ENCODE measurements around the gene DDHD1.

The DDHD1 gene

DNA sequence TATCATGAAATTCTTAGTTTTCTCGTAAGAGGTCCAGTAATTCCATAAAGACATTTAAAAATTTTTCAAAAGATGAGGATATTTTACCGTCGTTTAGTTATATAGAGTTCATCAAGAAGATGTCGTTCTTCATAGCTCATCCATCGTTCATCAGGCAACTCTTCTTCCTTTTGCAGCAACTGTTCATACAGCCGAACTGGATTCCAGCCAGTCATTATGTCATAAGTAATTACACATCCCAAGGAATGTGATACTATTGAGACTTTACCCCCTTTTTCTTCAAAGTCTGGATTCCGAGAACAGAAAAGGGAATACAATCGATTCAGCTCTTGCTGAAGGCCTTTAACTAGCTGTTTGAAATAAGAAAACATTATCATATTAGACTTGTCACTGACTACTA, 90.3 kb downstream of the DDHD1 start:
- TF ChIP-seq, protein P1, sequence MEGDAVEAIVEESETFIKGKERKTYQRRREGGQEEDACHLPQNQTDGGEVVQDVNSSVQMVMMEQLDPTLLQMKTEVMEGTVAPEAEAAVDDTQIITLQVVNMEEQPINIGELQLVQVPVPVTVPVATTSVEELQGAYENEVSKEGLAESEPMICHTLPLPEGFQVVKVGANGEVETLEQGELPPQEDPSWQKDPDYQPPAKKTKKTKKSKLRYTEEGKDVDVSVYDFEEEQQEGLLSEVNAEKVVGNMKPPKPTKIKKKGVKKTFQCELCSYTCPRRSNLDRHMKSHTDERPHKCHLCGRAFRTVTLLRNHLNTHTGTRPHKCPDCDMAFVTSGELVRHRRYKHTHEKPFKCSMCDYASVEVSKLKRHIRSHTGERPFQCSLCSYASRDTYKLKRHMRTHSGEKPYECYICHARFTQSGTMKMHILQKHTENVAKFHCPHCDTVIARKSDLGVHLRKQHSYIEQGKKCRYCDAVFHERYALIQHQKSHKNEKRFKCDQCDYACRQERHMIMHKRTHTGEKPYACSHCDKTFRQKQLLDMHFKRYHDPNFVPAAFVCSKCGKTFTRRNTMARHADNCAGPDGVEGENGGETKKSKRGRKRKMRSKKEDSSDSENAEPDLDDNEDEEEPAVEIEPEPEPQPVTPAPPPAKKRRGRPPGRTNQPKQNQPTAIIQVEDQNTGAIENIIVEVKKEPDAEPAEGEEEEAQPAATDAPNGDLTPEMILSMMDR (IDR thresholded peaks at IDR 0.05; ENCODE audit: insufficient read depth, low read length, poor library complexity, severe bottlenecking) = no peak
- no peak for TF ChIP-seq EZH2phosphoT487 (conservative IDR thresholded peaks at IDR 0.05; ENCODE audit: low read length)
- Histone ChIP-seq H3K4me3 (ENCODE audit: insufficient read depth, low read length, poor library complexity, severe bottlenecking) (no peak overlapping the region), H3K36me3 (ENCODE audit: low read length) (peaks cover 28% of the 10 kb centered on the region; the same call in 1 of the 2 replicates), H3K9ac (ENCODE audit: low read length) (no peak overlapping the region), H3K27ac (ENCODE audit: low read depth, low read length) (no peak overlapping the region), H3K9me2 (replicated peaks; ENCODE audit: insufficient read depth, low read length) (no peaks in the 10 kb centered on the region), H3K4me2 (ENCODE audit: low read depth, low read length, poor library complexity, severe bottlenecking) (no peak overlapping the region), H3K79me2 (ENCODE audit: insufficient read depth, low read length) (no peaks in the 10 kb centered on the region), H2AFZ (ENCODE audit: low read depth, low read length, severe bottlenecking) (no peak overlapping the region), H4K20me1 (ENCODE audit: low read depth, low read length) (no peaks in the 10 kb centered on the region), H3K27me3 (ENCODE audit: low read length) (no peaks in the 10 kb centered on the region), H3K9me3 (ENCODE audit: insufficient read depth, low read length) (no peaks in the 10 kb centered on the region), H3F3A (ENCODE audit: insufficient read depth) (0 out of 2 replicates have a peak, but pooled peaks cover 4% of the 10 kb centered on the region)

DNA sequence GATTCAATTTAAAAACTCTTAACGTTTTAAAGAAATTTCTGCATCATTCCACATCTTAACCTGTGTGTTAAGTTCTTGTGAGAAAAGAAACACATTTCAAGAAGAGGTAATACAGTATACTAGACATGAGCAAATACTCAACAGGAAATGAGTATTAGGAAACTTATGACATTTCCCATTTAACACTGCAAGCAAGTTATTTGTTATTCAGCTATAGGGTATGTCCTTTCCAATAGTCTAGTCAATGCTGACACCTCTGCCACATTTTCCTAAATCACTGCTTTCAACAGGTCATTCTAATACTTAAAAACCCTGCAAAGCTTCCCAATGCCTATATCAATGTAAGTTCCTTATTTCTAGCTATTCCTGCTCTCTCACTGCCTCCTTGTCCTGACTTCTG, 93.1 kb downstream of the DDHD1 start:
- Histone ChIP-seq H3K4me3 (ENCODE audit: insufficient read depth, low read length, poor library complexity, severe bottlenecking) (no peak overlapping the region), H2AFZ (ENCODE audit: low read depth, low read length, severe bottlenecking) (no peak overlapping the region), H3K4me2 (ENCODE audit: low read depth, low read length, poor library complexity, severe bottlenecking) (no peak overlapping the region), H3K27ac (ENCODE audit: low read depth, low read length) (no peak overlapping the region), H4K20me1 (ENCODE audit: low read depth, low read length) (no peaks in the 10 kb centered on the region), H3K36me3 (ENCODE audit: low read length) (peaks cover 37% of the 10 kb centered on the region; the same call in 1 of the 2 replicates), H3K9me3 (ENCODE audit: insufficient read depth, low read length) (no peaks in the 10 kb centered on the region), H3K27me3 (ENCODE audit: low read length) (no peaks in the 10 kb centered on the region), H3K79me2 (ENCODE audit: insufficient read depth, low read length) (no peaks in the 10 kb centered on the region), H3K9me2 (replicated peaks; ENCODE audit: insufficient read depth, low read length) (no peaks in the 10 kb centered on the region), H3F3A (ENCODE audit: insufficient read depth) (peaks cover 12% of the 10 kb centered on the region; the same call in 1 of the 2 replicates), H3K9ac (ENCODE audit: low read length) (no peak overlapping the region)
- TF ChIP-seq, protein P1 (IDR thresholded peaks at IDR 0.05; ENCODE audit: insufficient read depth, low read length, poor library complexity, severe bottlenecking) = no peak
- no peak for TF ChIP-seq EZH2phosphoT487 (conservative IDR thresholded peaks at IDR 0.05; ENCODE audit: low read length)

DNA sequence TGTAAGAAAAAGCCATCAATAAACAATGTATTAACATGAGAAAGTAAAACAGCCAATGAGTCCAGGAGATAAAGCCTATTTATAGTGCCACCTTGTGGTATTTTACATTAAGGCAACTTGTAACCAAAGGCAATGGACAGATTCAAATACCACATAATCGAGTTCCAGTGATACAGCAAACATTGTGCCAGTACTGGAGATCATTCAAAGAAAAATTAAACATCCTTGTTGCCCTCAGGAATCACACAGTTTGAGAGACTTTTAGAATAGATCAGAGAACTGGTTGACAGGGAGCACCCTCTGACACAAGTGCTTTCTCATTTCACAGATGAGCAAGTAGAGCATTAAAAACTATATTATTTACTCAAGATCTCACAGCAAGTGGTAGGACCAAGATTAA, 98.1 kb downstream of the DDHD1 start:
- no peaks in the 10 kb centered on the region for H4K20me1 ChIP-seq (ENCODE audit: low read depth, low read length)
- no peak overlapping the region for H3K9ac ChIP-seq (ENCODE audit: low read length)
- peaks cover 55% of the 10 kb centered on the region for H3K36me3 ChIP-seq (ENCODE audit: low read length)
- no peaks in the 10 kb centered on the region for H3K79me2 ChIP-seq (ENCODE audit: insufficient read depth, low read length)
- no peak overlapping the region for H3K27ac ChIP-seq (ENCODE audit: low read depth, low read length)
- no peaks in the 10 kb centered on the region for H3K9me3 ChIP-seq (ENCODE audit: insufficient read depth, low read length)
- no peak overlapping the region for H2AFZ ChIP-seq (ENCODE audit: low read depth, low read length, severe bottlenecking)
- no peaks in the 10 kb centered on the region for H3K27me3 ChIP-seq (ENCODE audit: low read length)
- no peaks in the 10 kb centered on the region for H3K9me2 ChIP-seq (replicated peaks; ENCODE audit: insufficient read depth, low read length)
- peaks cover 9% of the 10 kb centered on the region; the same call in 1 of the 2 replicates for H3F3A ChIP-seq (ENCODE audit: insufficient read depth)
- H3K4me2 ChIP-seq (ENCODE audit: low read depth, low read length, poor library complexity, severe bottlenecking) = no peak overlapping the region
- no peak overlapping the region for H3K4me3 ChIP-seq (ENCODE audit: insufficient read depth, low read length, poor library complexity, severe bottlenecking)
- TF ChIP-seq, protein P1 (IDR thresholded peaks at IDR 0.05; ENCODE audit: insufficient read depth, low read length, poor library complexity, severe bottlenecking) = peak; percentile 46
- no peak for TF ChIP-seq EZH2phosphoT487 (conservative IDR thresholded peaks at IDR 0.05; ENCODE audit: low read length)
